Measurements from ENCODE around the gene ANKK1. TPM values are rescaled to one million over a fixed set of nuclear protein-coding genes. Genes with fewer than 3 reads are reported as not detected.

The ANKK1 gene
- total RNA-seq, 2 experiments from 2014 or later: not detected

DNA sequence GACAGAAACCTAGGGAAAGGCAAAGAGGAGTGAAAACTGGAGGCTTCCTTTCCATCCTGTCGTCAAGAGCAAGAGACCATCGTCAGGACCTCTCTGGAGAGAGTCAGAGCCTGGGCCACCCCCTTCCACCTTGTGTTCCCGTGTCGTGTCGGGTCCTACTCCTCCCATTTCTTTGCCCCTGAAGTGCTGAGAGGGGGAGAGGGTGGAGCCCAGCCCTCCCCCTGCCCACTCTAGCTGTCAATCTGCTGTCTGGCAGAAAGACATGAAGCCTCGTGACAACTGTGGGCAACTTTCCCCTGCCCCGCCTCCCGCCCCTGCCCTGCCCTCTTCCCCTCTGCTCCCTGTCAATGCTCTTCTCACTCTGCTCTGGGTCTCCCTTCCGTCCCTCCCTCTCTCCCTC is 20.6 kb downstream of the ANKK1 start:
- no peak overlapping the region for H3K27ac Mint-ChIP-seq
- no peak overlapping the region for H3K4me3 Mint-ChIP-seq
- CTCF ChIA-PET: no interaction called here
- DNase-seq: no peak
- no peaks in the 10 kb centered on the region for H3K4me1 Mint-ChIP-seq
- H3K9me3 Mint-ChIP-seq: no peaks in the 10 kb centered on the region
- POLR2A ChIA-PET: no interaction called here
- peaks cover 7% of the 10 kb centered on the region for H3K27me3 Mint-ChIP-seq
- H3K36me3 Mint-ChIP-seq (ENCODE audit: low read depth): no peaks in the 10 kb centered on the region

DNA sequence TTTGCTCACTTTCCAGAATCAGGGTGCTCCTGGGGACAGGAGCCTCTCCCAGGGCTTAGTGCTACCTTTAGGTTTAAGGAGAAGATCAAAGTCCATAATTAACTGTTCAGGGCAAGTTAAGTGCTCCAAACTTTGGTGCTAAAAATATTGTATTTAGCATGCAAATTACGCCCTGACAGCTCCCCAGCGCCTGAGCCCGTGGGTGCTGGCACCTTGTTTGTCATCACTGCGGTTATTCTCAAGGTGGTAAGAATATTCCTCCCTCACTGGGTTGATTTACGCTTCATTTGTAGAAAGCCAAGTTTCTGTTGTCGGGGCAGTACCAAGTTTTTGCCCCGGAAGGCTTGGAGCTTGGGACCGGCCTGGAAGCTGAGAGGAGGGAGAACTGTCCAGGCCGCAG is 21.3 kb downstream of the ANKK1 start:
- CTCF ChIA-PET: no interaction called here
- DNase-seq: no peak
- Mint-ChIP-seq H3K4me3 (no peak overlapping the region), H3K27ac (no peak overlapping the region), H3K4me1 (no peaks in the 10 kb centered on the region), H3K27me3 (peaks cover 4% of the 10 kb centered on the region), H3K9me3 (no peaks in the 10 kb centered on the region), H3K36me3 (ENCODE audit: low read depth) (no peaks in the 10 kb centered on the region)
- POLR2A ChIA-PET: no interaction called here

DNA sequence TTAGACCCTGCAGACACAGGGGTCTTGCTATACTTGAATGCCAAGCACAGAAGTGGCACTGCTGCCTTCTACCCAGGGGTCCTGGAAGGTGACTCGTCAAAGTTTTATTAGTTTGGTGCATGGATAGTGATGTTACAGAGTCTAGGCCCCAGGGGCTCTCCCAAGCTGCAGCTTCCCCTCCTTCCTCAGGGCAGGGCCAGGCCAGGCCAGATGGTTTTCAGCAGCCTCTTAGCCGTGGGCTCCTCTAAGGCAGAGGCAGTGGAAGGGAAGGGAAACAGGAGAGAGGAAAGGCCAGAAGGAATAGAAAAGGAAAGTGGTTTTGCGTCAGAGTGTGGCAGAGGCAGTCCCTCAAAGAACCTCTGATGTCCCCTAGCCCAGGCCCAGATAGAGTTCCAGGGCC is 21.9 kb downstream of the ANKK1 start:
- H3K9me3 Mint-ChIP-seq: no peaks in the 10 kb centered on the region
- H3K4me3 Mint-ChIP-seq: no peak overlapping the region
- CTCF ChIA-PET: no interaction called here
- DNase-seq: no peak
- POLR2A ChIA-PET: no interaction called here
- H3K36me3 Mint-ChIP-seq (ENCODE audit: low read depth): no peaks in the 10 kb centered on the region
- H3K27ac Mint-ChIP-seq: no peak overlapping the region
- H3K4me1 Mint-ChIP-seq: no peaks in the 10 kb centered on the region
- peaks cover 2% of the 10 kb centered on the region for H3K27me3 Mint-ChIP-seq

DNA sequence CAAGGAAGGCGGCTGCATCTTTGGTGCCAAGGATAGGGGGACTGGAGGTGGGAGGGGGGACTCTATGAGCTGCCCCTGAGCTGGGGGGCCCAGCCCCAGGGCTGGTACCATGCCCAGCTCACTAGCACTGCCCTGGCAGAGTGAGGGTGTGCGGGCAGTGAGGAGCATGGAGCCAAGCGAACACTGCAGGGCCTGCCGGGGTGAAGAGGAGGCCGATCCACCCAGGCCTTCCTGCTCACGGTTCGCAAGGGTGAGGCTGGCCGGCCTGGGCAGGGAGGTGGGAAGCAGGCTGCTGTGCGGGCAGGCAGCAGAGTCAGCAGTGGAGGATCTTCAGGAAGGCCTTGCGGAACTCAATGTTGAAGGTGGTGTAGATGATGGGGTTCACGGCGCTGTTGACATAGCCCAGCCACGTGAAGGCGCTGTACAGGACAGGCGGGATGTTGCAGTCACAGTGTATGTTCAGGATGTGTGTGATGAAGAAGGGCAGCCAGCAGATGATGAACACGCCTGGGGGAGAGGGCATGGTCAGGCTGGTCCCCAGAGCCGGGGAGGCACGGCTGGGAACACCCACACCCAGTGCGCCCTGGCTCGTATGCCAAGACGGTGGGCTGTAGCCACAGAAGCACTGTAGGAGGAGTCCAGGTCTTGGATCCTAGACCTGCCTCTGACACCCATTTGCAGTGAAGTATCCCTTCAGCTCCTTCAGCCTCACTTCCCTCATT is 23.0 kb downstream of the ANKK1 start:
- DNase-seq: no peak
- ChIA-PET CTCF (no interaction called here), POLR2A (no interaction called here)
- Mint-ChIP-seq H3K4me3 (no peak overlapping the region), H3K4me1 (no peaks in the 10 kb centered on the region), H3K36me3 (ENCODE audit: low read depth) (no peaks in the 10 kb centered on the region), H3K9me3 (no peaks in the 10 kb centered on the region), H3K27ac (no peak overlapping the region), H3K27me3 (no peaks in the 10 kb centered on the region)

DNA sequence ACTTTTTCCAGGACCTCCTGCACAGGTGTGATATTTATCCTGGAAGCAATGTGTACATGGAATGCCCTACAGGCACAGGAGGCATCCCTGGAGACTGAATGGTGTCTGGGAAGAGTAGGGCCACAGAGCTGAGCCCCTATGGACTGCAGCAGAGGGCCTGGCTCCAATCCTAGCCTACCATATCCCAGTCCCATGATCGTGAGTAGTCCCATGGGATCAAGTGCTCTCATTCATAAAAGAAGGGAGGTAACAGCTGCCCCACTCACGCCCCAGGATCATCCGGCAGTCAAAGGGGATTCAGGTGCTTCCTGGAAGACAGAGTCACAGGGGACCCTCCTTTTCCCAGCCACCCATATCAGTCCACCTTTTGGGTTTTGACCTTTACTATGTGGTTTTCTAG is 24.0 kb downstream of the ANKK1 start:
- H3K9me3 Mint-ChIP-seq: no peaks in the 10 kb centered on the region
- H3K4me1 Mint-ChIP-seq: no peaks in the 10 kb centered on the region
- H3K27ac Mint-ChIP-seq: no peak overlapping the region
- H3K27me3 Mint-ChIP-seq: no peaks in the 10 kb centered on the region
- ChIA-PET CTCF (no interaction called here), POLR2A (no interaction called here)
- H3K36me3 Mint-ChIP-seq (ENCODE audit: low read depth): no peaks in the 10 kb centered on the region
- no peak overlapping the region for H3K4me3 Mint-ChIP-seq
- no peak for DNase-seq

DNA sequence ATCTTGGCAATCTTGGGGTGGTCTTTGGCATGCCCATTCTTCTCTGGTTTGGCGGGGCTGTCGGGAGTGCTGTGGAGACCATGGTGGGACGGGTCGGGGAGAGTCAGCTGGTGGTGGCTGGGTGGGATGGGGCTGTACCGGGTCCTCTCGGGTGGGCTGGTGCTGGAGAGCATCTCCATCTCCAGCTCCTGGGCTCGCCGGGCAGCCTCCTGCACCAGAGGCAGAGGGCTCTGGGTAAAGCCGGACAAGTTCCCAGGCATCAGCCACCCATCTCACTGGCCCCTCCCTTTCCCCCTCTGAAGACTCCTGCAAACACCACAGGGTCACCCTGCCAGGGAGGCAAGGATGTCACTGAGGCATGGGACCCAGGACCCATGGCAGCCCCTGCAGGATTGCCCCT is 25.1 kb downstream of the ANKK1 start:
- POLR2A ChIA-PET: no interaction called here
- Mint-ChIP-seq H3K4me3 (no peak overlapping the region), H3K27me3 (no peaks in the 10 kb centered on the region), H3K36me3 (ENCODE audit: low read depth) (no peaks in the 10 kb centered on the region), H3K9me3 (no peaks in the 10 kb centered on the region), H3K4me1 (peaks cover 4% of the 10 kb centered on the region), H3K27ac (no peak overlapping the region)
- CTCF ChIA-PET: no interaction called here
- no peak for DNase-seq

DNA sequence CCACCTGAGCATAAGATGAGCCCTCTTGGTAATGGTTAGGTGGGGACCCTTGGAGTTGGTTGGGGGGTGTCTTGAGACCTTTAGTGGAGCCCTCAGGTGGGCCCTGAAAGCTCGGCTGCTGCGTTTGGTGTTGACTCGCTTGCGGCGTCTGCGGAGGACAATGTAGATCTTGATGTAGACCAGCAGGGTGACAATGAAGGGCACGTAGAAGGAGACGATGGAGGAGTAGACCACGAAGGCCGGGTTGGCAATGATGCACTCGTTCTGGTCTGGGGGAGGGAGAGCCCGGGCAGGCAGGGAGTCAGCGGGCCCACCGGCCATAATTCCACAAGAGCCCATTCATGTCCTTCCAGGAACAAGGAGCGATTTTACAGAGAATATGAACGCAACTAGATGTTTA is 27.8 kb downstream of the ANKK1 start:
- Mint-ChIP-seq H3K4me1 (peaks cover 5% of the 10 kb centered on the region), H3K4me3 (no peak overlapping the region), H3K36me3 (ENCODE audit: low read depth) (no peaks in the 10 kb centered on the region), H3K27ac (no peak overlapping the region), H3K27me3 (no peaks in the 10 kb centered on the region), H3K9me3 (no peaks in the 10 kb centered on the region)
- CTCF ChIA-PET: no interaction called here
- POLR2A ChIA-PET: no interaction called here
- DNase-seq: no peak

DNA sequence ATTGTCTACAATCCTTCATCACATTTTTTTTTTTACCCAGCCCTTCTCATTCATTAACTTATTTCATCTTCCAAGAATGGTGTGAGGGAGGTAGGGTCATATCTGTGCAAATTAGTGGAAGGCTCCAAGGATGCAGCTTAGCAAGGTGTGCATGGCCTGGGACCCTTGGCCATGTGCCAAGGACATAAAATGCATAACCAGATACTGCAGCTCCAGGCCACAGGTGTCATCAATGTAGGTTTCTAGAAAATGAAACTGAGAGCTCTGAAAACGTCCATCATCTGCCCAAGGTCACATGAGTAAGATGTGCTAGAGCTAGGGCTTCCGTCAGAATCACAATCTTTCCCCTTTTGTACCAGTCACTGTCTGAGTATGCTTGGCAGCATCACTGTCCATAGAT is 29.8 kb downstream of the ANKK1 start:
- Mint-ChIP-seq H3K27me3 (peaks cover 3% of the 10 kb centered on the region), H3K9me3 (no peaks in the 10 kb centered on the region), H3K36me3 (ENCODE audit: low read depth) (no peaks in the 10 kb centered on the region), H3K27ac (no peak overlapping the region), H3K4me3 (no peak overlapping the region), H3K4me1 (peaks cover 5% of the 10 kb centered on the region)
- POLR2A ChIA-PET: no interaction called here
- no peak for DNase-seq
- CTCF ChIA-PET: no interaction called here

DNA sequence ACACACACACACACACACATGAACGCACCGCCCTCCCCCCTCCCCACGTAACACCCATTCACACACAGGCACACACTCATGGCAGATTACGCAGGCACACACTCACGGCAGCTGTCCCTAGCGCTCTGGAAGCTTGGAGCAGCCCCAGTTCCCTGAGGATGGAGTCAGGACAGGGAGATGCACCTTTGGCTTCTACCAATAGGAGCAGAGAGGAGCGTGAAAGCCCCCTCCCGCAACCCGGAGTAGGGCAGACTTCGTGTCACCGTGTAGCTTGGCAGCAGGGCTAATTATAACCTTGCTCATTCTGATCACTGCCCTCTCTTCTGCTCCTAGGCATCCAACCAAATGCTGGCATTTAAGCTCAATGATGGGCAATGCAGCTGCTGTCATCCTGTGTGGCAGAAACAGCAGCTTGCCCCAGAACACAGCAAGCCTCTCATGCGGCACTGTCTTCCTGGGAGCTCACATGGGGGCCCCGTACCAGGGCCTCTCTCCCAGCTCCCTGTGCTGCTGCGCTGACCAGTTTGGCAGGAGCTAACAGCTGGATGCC is 31.9 kb downstream of the ANKK1 start:
- Mint-ChIP-seq H3K27me3 (peaks cover 3% of the 10 kb centered on the region), H3K4me1 (peaks cover 5% of the 10 kb centered on the region), H3K4me3 (no peak overlapping the region), H3K9me3 (no peaks in the 10 kb centered on the region), H3K36me3 (ENCODE audit: low read depth) (no peaks in the 10 kb centered on the region), H3K27ac (no peak overlapping the region)
- ChIA-PET POLR2A (no interaction called here), CTCF (no interaction called here)
- no peak for DNase-seq

DNA sequence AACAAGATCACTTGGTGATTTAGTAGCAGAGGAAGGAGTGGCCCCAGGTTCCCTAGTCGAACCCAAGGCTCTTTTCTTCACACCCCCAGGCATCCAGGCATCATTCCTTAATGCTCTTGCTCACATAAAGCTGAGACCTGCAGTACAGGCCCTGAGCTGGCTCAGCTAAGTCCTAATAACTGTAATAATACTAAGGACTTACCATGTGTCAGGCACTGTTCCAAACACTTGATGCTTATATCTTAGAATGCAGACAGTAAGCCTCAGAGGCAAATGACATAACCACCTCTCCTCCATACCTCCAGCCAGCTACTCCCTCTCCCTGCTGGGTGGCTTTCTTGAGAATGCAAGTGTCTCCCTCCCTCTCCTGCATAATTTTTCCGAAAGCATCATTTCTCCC is 33.2 kb downstream of the ANKK1 start:
- DNase-seq: no peak
- H3K4me1 Mint-ChIP-seq: peaks cover 5% of the 10 kb centered on the region
- no peak overlapping the region for H3K27ac Mint-ChIP-seq
- no peaks in the 10 kb centered on the region for H3K9me3 Mint-ChIP-seq
- CTCF ChIA-PET: no interaction called here
- POLR2A ChIA-PET: no interaction called here
- peaks cover 3% of the 10 kb centered on the region for H3K27me3 Mint-ChIP-seq
- no peak overlapping the region for H3K4me3 Mint-ChIP-seq
- H3K36me3 Mint-ChIP-seq (ENCODE audit: low read depth): no peaks in the 10 kb centered on the region

DNA sequence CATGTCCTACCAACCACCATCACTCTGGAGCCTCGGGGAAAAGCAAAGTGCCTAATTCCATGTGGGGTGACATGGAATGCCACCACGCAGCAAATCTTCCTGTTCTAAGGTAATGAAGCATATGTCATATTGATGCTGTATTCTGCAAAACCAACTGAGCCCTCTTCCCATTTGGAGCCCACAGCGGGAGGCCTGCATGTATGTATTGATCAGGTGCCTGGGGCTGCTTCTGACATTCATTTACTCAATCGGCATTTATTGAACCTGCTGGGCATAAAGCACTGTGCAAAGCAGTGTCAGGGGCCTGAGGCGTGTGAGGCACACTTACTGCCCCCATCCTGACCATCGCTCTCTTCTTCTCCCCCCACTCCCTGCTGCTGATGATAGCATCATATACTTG is 39.1 kb downstream of the ANKK1 start:
- Mint-ChIP-seq H3K4me1 (no peaks in the 10 kb centered on the region), H3K36me3 (ENCODE audit: low read depth) (no peaks in the 10 kb centered on the region), H3K27me3 (peaks cover 3% of the 10 kb centered on the region), H3K4me3 (no peak overlapping the region), H3K27ac (no peak overlapping the region), H3K9me3 (no peaks in the 10 kb centered on the region)
- ChIA-PET POLR2A (no interaction called here), CTCF (no interaction called here)
- no peak for DNase-seq

DNA sequence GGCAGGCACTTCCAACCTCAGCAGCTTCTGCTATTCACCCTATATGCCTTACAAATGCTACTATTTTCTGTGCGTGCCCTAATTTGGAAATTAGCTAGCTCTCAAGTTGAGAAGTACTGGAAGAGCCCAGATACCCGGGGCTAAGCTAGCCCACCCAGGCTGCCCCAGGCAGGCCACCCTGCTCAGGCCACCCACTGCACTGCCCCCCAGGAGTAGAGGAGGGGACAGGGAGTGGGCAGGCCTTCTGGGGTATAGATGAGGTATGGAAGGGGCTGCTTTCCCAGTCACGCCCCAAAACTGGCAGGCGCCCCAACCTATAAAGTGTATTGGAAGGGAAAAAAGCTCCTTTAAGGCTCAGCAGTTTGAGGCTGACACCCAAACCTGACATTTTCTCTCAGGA is 44.2 kb downstream of the ANKK1 start:
- H3K9me3 Mint-ChIP-seq: no peaks in the 10 kb centered on the region
- POLR2A ChIA-PET: no interaction called here
- no peak for DNase-seq
- H3K27me3 Mint-ChIP-seq: peaks cover 7% of the 10 kb centered on the region
- H3K4me1 Mint-ChIP-seq: no peaks in the 10 kb centered on the region
- CTCF ChIA-PET: interaction anchor here (0.7 kb wide), 1 partner anchor 887 kb away, joined by 3 read pairs; no protein-coding TSS in a partner anchor
- H3K27ac Mint-ChIP-seq: no peak overlapping the region
- H3K36me3 Mint-ChIP-seq (ENCODE audit: low read depth): no peaks in the 10 kb centered on the region
- no peak overlapping the region for H3K4me3 Mint-ChIP-seq

DNA sequence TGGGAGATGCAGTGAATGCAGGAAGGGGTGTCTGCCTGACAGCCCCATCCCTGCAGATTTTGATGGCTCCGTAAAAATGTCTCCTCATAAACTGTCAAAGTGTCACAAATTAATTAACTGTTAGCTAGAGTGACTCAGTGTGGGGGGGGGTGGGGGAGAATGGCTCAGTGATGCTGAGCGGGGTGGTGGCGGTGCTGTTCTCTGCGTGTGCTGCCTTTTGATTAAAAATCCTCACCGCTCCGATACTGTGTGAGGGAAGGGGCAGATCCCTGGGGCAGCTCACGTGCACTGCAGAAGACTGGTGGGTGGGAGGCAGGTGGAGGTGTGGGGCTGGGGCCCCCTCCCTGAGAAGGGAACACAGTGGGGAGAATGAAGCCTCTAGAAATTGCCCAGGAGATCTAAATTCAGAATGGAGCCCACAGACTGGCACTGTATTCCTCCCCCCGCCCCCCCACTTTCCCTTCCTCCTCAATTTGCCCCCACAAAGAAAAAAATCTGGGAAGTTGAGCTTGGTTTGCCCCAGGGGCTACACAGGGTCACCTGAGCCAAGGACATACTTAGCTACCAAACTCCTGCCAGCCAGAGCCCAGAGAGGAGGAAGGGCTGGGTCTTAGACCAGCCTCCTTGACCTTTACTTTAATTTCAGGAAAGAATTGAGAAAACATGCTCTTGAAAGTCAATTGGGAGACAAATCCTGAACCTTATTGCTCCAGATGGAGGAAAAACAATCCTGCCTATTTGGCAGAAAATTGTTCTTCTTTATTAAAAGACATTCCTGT is 47.8 kb downstream of the ANKK1 start:
- peaks cover 8% of the 10 kb centered on the region for H3K4me1 Mint-ChIP-seq
- no peaks in the 10 kb centered on the region for H3K9me3 Mint-ChIP-seq
- POLR2A ChIA-PET: no interaction called here
- H3K27ac Mint-ChIP-seq: no peak overlapping the region
- CTCF ChIA-PET: interaction anchor here (0.6 kb wide), 1 partner anchor 376 kb away, joined by 3 read pairs; no protein-coding TSS in a partner anchor
- H3K27me3 Mint-ChIP-seq: peaks cover 8% of the 10 kb centered on the region
- H3K36me3 Mint-ChIP-seq (ENCODE audit: low read depth): no peaks in the 10 kb centered on the region
- no peak for DNase-seq
- H3K4me3 Mint-ChIP-seq: no peak overlapping the region

DNA sequence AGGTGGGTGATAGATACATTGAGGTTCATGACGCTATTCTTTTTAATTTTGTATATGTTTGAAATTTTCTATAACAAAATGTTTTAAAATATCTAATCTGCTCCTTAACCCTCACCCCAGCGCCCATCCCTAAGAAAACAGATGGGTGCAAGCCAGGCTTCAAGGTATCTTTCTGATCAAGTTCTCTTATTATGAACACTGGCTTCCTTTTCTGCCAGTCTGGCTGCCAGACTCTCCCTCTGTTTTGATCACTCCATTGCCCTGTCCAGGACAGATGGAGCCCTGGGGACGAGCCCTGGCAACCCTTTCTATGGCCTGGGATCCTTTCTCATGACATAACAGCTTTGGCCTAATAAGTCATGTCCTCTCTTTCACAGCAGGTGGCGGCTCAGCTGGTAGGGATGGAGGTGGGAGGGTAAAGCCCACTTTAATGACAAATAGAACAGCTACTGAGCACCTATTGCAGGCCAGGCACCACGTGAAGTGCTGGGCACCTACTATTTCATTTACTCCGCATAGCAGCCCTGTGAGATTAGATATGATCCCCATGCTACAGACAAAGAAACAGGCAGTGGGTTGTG is 49.2 kb downstream of the ANKK1 start:
- peaks cover 10% of the 10 kb centered on the region for H3K27me3 Mint-ChIP-seq
- POLR2A ChIA-PET: no interaction called here
- no peak overlapping the region for H3K4me3 Mint-ChIP-seq
- no peaks in the 10 kb centered on the region for H3K36me3 Mint-ChIP-seq (ENCODE audit: low read depth)
- H3K27ac Mint-ChIP-seq: no peak overlapping the region
- peaks cover 8% of the 10 kb centered on the region for H3K4me1 Mint-ChIP-seq
- H3K9me3 Mint-ChIP-seq: no peaks in the 10 kb centered on the region
- CTCF ChIA-PET: no interaction called here
- DNase-seq: no peak

All from activated CD4-positive, alpha-beta memory T cell treated with anti-CD3 and anti-CD28 coated beads, Interleukin-2, amount 10 ng/mL, durations not matched to agents 7 days and 5 days (primary cell).